ENCODE data around the gene MT3. TPM values are rescaled to one million over a fixed set of nuclear protein-coding genes. Genes with fewer than 3 reads are reported as not detected.
A peak's percentile ranks its signal among the peaks of the same experiment; 100 is the strongest.

Gene MT3
- total and polyA plus RNA-seq, 2 of the 13 experiments (the other 11 are each of a cell fraction or from before 2014, with no cell fraction given): not detected

GRCh38 chr16:56608876-56609462 is 19.6 kb downstream of the MT3 start (continued):
- TF ChIP-seq CEBPB (IDR thresholded peaks at IDR 0.05; ENCODE audit: borderline replicate concordance, low read depth, low read length) (no peak), KDM3A (CRISPR knock-in tag; IDR thresholded peaks at IDR 0.05; ENCODE audit: low read depth) (no peak), ZFP82 (CRISPR knock-in tag; IDR thresholded peaks at IDR 0.05; ENCODE audit: borderline replicate concordance) (no peak), GTF2F1 (IDR thresholded peaks at IDR 0.05; ENCODE audit: low read length) (no peak), ZNF552 (CRISPR knock-in tag; IDR thresholded peaks at IDR 0.05; ENCODE audit: borderline replicate concordance) (0 out of 2 replicates have a peak, but pooled peaks have one; percentile 43), ZNF160 (CRISPR knock-in tag; IDR thresholded peaks at IDR 0.05) (no peak), ZNF75D (CRISPR knock-in tag; IDR thresholded peaks at IDR 0.05; ENCODE audit: borderline replicate concordance) (no peak), MTA1 (CRISPR knock-in tag; IDR thresholded peaks at IDR 0.05; ENCODE audit: borderline replicate concordance) (0 out of 2 replicates have a peak, but pooled peaks have one; percentile 26), IRF1 (CRISPR knock-in tag; IDR thresholded peaks at IDR 0.05; ENCODE audit: low read depth) (0 out of 2 replicates have a peak, but pooled peaks have one; percentile 16), KAT8 (CRISPR knock-in tag; IDR thresholded peaks at IDR 0.05) (no peak), ZBTB25 (CRISPR knock-in tag; IDR thresholded peaks at IDR 0.05) (no peak), NBN (conservative IDR thresholded peaks at IDR 0.05) (no peak), ZNF589 (CRISPR knock-in tag; conservative IDR thresholded peaks at IDR 0.05) (no peak), PBX3 (CRISPR knock-in tag; IDR thresholded peaks at IDR 0.05; ENCODE audit: borderline replicate concordance) (no peak), ZNF10 (CRISPR knock-in tag; IDR thresholded peaks at IDR 0.05; ENCODE audit: borderline replicate concordance, low read depth) (no peak), ATF7 (IDR thresholded peaks at IDR 0.05) (no peak), ATF7 (CRISPR knock-in tag; IDR thresholded peaks at IDR 0.05) (peak; percentile 40; the same call in 1 of the 2 replicates), MTERF4 (CRISPR knock-in tag; IDR thresholded peaks at IDR 0.05) (no peak), ZBTB44 (CRISPR knock-in tag; IDR thresholded peaks at IDR 0.05) (no peak), ARHGAP35 (CRISPR knock-in tag; IDR thresholded peaks at IDR 0.05; ENCODE audit: borderline replicate concordance) (peak; percentile 15; the same call in 1 of the 2 replicates), THAP8 (CRISPR knock-in tag; IDR thresholded peaks at IDR 0.05; ENCODE audit: borderline replicate concordance) (no peak), ETS1 (CRISPR knock-in tag; IDR thresholded peaks at IDR 0.05) (no peak)

Measured in HepG2 (cell line).